Gastrocnemius medialis (tissue), 4 donors: ENCODE data around the gene VAV2. TPM values are rescaled to one million over a fixed set of nuclear protein-coding genes. Genes with fewer than 3 reads are reported as not detected.

Source experiments
- ATAC-seq, 2 donors: fragments of 150-250 bp; one replicate each; pipeline ENCODE4 v1.9.1; 2016
- DNase-seq, 2 donors: peaks; one replicate each; pipeline ENCODE4 v3.0.0-alpha.2; 2019
- H3K27ac ChIP-seq, 4 donors: fragments of 200-600 bp; sonication (generic); 1 replicate in 1 of 4; 2 replicates in 3 of 4; pipeline ENCODE4 v1.5.1; 2016 to 2018; ENCODE audit warnings: mild to moderate bottlenecking in 2 of 4, moderate library complexity in 1 of 4
- H3K27me3 ChIP-seq, 3 donors: fragments of 200-600 bp; sonication (generic) in 2 of 3; 1 replicate in 1 of 3; 2 replicates in 2 of 3; pipeline versions ENCODE4 v1.5.1 to v1.6.0; 2016 to 2019; ENCODE audit warnings: mild to moderate bottlenecking in 1 of 3, moderate library complexity in 1 of 3
- H3K36me3 ChIP-seq, 2 donors: fragments of 200-600 bp; sonication (generic) in 1 of 2; one replicate each; pipeline ENCODE4 v1.5.1; 2017 to 2018
- H3K4me1 ChIP-seq, 2 donors: fragments of 200-600 bp; sonication (generic) in 1 of 2; one replicate each; pipeline ENCODE4 v1.5.1; 2016 to 2017; ENCODE audit warnings: mild to moderate bottlenecking in 2 of 2
- H3K4me3 ChIP-seq, 4 donors: fragments of 200-600 bp; sonication (generic) in 3 of 4; 1 replicate in 1 of 4; 2 replicates in 3 of 4; pipeline ENCODE4 v1.5.1; 2016 to 2019; ENCODE audit warnings: mild to moderate bottlenecking in 2 of 4
- H3K9me3 ChIP-seq, 3 donors: fragments of 200-600 bp; sonication (generic) in 2 of 3; 1 replicate in 1 of 3; 2 replicates in 2 of 3; pipeline ENCODE4 v1.5.1; 2016 to 2019
- POLR2A ChIP-seq, 2 donors: fragments of 450-650 bp; IDR thresholded peaks; one replicate each; pipeline ENCODE4 v1.6.1; 2017; ENCODE audit warnings: antibody characterized with exemption in 2 of 2, mild to moderate bottlenecking in 2 of 2, moderate library complexity in 2 of 2
- in situ Hi-C, 4 donors: fragments of 200-750 bp; cut with MboI; loops; one replicate each; pipeline versions ENCODE4 v1.15.0 to v1.8.0; 2017; ENCODE audit warnings: low sequenced_read_pairs in 4 of 4
- intact Hi-C: fragments of 100-400 bp; cut with DNase I; formaldehyde crosslinking; loops from one replicate; pipeline ENCODE4 v1.15.1; 2023; ENCODE audit warnings: low total_unique reads
- total RNA-seq, 4 donors: library from RNA; depleted of rRNA; stranded (reverse); fragments of >200 nt; gene quantifications; one replicate each; pipeline versions ENCODE4 v1.1.0 to v1.2.3, GENCODE V29; 2016
- TF ChIP-seq, protein P1 (sequence below), 5 experiments: fragments of 450-650 bp in 3 of 5; fragments of 200-600 bp in 2 of 5; sonication (generic) in 2 of 5; IDR thresholded peaks in 4 of 5; conservative IDR thresholded peaks in 1 of 5; 1 replicate in 4 of 5; 2 replicates in 1 of 5; pipeline ENCODE4 v1.5.1; 2016 to 2019; ENCODE audit warnings: antibody characterized with exemption in 5 of 5, mild to moderate bottlenecking in 3 of 5, moderate library complexity in 3 of 5

VAV2 gene
- total RNA-seq, 4 donors from 2014 or later = 0.51 to 1.2 (median 0.97) TPM

DNA sequence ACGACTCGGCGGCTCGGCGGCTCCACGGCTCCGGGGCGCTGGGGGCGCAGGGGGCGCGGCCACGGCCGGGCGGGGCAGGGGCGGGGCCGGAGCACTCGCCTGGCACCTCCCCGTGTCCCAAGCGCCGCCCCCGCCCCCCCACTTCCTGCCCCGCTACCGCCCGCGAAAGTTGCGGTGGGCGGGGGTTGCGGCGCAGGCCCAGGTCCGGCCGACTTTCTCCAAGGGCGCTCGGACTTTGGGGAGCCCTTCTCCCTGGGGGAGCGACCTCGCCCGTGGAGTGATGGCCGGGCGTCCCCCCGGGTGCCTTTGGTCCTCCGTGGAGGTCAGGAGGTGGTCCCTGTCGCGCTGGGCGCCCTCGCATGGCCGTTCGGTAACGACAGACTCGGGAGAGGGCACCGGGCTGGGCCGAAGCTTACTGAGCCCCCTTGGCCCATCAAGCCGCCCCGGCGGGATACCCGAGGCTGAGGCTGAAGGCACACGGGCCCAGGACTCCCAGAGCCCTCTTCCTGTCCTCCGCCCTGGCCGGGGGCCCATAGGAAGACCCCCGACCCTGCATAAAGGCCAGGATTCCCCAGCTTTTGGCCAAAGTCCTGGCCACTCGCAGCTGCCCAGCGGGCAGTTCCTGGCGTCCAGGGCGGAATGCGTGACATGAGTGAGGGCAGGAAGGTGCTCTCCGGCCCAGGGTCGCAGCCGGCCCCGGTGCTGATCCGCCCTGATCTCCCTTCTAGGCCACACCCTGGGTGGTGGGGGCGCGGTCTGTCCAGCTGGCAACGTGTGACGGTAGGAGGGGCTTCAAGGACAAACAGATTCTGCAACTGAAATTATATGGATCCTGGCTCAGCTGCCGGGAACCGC is 883 bp upstream of the VAV2 start:
- ATAC-seq = peak; percentile 53 to 57
- H3K4me3 ChIP-seq = peak overlapping the region; percentile 64 to 80 (median 72)
- intact Hi-C loops (loop anchor here (10.0 kb wide), 1 partner anchor 102 kb away; no protein-coding TSS in a partner anchor), in situ Hi-C loops (loop anchor here in 3 of 4 donors (10.0 kb wide), 1 partner anchor 198 kb away; no protein-coding TSS in a partner anchor)
- H3K4me1 ChIP-seq = peaks cover 9 to 20% of the 10 kb centered on the region in 2 donors
- no peaks in the 10 kb centered on the region for H3K36me3 ChIP-seq
- peak; percentile 47 to 63 for DNase-seq
- peaks cover 11 to 33% (median 33%) of the 10 kb centered on the region in 3 donors for H3K27me3 ChIP-seq
- TF ChIP-seq, protein P1, sequence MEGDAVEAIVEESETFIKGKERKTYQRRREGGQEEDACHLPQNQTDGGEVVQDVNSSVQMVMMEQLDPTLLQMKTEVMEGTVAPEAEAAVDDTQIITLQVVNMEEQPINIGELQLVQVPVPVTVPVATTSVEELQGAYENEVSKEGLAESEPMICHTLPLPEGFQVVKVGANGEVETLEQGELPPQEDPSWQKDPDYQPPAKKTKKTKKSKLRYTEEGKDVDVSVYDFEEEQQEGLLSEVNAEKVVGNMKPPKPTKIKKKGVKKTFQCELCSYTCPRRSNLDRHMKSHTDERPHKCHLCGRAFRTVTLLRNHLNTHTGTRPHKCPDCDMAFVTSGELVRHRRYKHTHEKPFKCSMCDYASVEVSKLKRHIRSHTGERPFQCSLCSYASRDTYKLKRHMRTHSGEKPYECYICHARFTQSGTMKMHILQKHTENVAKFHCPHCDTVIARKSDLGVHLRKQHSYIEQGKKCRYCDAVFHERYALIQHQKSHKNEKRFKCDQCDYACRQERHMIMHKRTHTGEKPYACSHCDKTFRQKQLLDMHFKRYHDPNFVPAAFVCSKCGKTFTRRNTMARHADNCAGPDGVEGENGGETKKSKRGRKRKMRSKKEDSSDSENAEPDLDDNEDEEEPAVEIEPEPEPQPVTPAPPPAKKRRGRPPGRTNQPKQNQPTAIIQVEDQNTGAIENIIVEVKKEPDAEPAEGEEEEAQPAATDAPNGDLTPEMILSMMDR (IDR thresholded peaks at IDR 0.05 in 4 of 5, conservative IDR thresholded peaks at IDR 0.05 in 1 of 5) = peak in 1 of 5 experiments; percentile 21
- peak; percentile 14 to 15 for TF ChIP-seq POLR2A (IDR thresholded peaks at IDR 0.05)
- H3K9me3 ChIP-seq = no peaks in the 10 kb centered on the region
- H3K27ac ChIP-seq = peak overlapping the region; percentile 74 to 83 (median 77)

DNA sequence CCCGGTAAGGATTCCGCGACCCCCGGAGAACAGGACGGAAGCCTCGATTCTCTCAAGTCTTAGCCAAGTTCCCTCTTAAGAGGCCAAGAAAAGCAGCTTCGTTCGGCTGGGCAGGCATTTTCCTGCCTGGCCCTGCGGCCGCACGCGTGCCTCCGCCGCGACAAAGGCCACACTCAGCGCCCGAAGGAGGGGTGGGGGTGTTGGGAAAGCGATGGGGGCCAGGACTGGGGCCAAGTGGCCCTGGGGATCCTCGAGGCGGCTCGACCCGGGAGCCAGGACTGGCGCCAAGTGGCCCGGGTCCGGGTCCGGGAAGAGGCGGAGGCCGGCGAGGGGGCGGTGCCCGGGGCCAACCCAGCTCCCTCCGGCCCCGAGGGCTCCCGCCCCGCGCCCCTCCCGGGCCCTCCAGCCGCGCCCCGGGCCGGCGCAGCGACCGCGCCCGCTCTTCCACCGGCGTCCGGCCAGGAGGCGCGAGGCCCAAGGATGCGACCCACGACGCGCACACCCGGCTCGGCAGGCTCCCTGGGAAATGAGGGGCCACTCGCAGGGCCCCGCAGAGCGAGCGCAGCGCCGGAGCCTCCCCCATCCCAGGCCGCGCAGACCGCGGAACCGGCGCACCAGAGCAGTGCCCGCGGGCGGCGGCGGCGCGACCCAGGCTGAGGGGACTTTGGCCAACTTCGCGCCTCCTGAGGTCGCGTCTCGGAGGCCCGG is 756 bp downstream of the VAV2 start:
- peaks cover 11 to 33% (median 33%) of the 10 kb centered on the region in 3 donors for H3K27me3 ChIP-seq
- no peak for ATAC-seq
- no peaks in the 10 kb centered on the region for H3K36me3 ChIP-seq
- no peak for TF ChIP-seq POLR2A (IDR thresholded peaks at IDR 0.05)
- TF ChIP-seq, protein P1 (IDR thresholded peaks at IDR 0.05 in 4 of 5, conservative IDR thresholded peaks at IDR 0.05 in 1 of 5) = no peak
- H3K4me1 ChIP-seq = peaks cover 9 to 20% of the 10 kb centered on the region in 2 donors
- H3K9me3 ChIP-seq = no peaks in the 10 kb centered on the region
- in situ Hi-C loops (loop anchor here in 3 of 4 donors (10.0 kb wide), 1 partner anchor 197 kb away; no protein-coding TSS in a partner anchor), intact Hi-C loops (loop anchor here (1.0 to 10.0 kb wide), 2 partner anchors 32 to 103 kb away; no protein-coding TSS in a partner anchor)
- peak overlapping the region; percentile 43 to 64 (median 52) for H3K4me3 ChIP-seq
- H3K27ac ChIP-seq = peak overlapping the region; percentile 35 to 52 (median 47)
- no peak for DNase-seq

DNA sequence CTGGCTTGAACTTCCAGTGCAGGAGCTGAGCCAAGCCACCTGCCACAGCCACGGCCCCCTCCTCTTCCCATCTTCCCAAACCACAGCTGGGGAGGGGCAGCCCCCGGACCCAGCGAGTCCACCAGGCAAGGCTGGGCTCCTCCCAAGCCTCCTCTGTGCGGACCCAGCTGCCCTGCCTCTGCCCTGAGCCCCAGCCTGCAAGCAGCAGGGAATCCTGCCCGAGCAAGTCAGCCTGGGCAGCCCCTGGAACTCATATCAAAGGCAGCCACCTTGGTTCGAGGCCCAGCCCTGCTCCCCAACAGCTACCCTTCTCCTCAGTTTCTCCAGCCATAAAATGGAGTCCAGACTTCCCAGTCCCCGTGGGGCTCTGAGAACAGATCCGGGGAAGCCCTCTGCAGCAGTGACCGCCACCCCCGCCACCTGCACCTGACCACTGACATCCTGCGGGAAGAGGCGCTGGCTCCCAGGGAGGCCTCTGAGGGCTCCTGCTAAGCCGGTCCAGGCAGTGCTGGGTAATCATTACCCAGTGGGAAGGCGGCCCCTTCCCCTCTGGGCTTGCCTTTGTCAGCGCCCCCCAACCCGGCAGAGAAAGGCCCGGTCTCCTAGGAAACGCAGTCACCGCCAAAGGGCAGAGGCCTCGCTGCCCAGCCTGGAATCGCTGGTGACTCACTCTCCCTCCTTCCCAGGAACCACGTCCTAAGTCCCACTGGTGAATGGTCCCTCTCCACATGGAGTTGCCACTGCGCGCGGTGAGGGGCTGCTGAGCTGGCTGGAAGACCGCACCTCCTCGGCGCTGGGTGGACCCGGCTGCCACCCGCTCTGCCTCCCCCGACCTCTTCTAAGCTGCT is 1.5 kb downstream of the VAV2 start:
- Histone ChIP-seq H3K4me1 (peaks cover 9 to 20% of the 10 kb centered on the region in 2 donors), H3K27ac (peak overlapping the region; percentile 35 to 52 (median 47)), H3K9me3 (no peaks in the 10 kb centered on the region), H3K4me3 (peak overlapping the region; percentile 43 to 64 (median 52)), H3K36me3 (no peaks in the 10 kb centered on the region), H3K27me3 (peaks cover 11 to 33% (median 33%) of the 10 kb centered on the region in 3 donors)
- DNase-seq = no peak
- in situ Hi-C loops = loop anchor here in 3 of 4 donors (10.0 kb wide), 1 partner anchor 196 kb away; no protein-coding TSS in a partner anchor
- intact Hi-C loops = loop anchor here (1.0 to 10.0 kb wide), 2 partner anchors 33 to 104 kb away; no protein-coding TSS in a partner anchor
- no peak for TF ChIP-seq POLR2A (IDR thresholded peaks at IDR 0.05)
- TF ChIP-seq, protein P1 (IDR thresholded peaks at IDR 0.05 in 4 of 5, conservative IDR thresholded peaks at IDR 0.05 in 1 of 5) = no peak
- no peak for ATAC-seq
